ENCODE results near the gene SDR39U1.

DNA sequence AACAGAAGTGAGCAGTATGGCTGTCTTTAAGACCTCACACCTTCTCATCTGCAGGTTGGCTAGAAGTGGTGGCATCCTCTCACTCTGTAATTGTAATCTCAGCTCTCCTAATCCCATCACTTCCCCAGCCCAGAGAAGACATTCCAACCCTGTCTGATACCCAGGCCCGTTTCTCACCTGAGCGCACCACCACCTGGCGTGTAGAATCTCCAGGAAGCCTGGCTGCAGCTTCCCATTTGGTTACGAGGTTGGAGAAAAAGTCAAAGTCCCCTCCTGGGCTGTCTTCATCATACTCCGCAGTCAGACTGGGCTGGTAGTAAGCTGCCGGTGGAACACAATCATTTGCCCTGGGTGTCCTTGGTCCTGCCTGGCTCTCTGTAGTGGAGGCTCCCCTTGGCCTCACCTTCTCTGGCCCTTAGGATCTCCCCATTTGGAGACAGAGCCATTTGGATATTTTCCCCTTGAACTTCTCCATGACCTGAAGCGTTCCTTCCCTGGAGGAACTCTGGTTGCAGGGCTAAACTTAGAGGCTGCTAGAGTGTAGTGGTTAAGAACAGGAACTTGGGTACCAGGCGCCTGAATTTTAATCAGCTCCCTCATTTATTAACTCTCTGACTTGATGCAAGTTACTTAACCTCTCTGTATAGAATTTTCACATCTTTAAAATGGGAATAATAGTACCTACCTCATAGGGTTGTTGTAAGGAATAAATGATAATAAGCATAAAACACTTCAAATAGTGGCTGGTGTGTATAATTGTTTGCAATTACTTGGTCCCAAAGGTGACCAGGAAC is 1.8 kb downstream of the SDR39U1 start:
- no peak for TF ChIP-seq POLR2A (IDR thresholded peaks at IDR 0.05)
- TF ChIP-seq, protein P1, sequence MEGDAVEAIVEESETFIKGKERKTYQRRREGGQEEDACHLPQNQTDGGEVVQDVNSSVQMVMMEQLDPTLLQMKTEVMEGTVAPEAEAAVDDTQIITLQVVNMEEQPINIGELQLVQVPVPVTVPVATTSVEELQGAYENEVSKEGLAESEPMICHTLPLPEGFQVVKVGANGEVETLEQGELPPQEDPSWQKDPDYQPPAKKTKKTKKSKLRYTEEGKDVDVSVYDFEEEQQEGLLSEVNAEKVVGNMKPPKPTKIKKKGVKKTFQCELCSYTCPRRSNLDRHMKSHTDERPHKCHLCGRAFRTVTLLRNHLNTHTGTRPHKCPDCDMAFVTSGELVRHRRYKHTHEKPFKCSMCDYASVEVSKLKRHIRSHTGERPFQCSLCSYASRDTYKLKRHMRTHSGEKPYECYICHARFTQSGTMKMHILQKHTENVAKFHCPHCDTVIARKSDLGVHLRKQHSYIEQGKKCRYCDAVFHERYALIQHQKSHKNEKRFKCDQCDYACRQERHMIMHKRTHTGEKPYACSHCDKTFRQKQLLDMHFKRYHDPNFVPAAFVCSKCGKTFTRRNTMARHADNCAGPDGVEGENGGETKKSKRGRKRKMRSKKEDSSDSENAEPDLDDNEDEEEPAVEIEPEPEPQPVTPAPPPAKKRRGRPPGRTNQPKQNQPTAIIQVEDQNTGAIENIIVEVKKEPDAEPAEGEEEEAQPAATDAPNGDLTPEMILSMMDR (IDR thresholded peaks at IDR 0.05) = no peak

Measured in thyroid gland (tissue), 4 donors.